Spleen (tissue), 11 donors: ENCODE results near the gene FUT1. TPM values are rescaled to one million over a fixed set of nuclear protein-coding genes. Genes with fewer than 3 reads are reported as not detected.

Experiments used
- DNase-seq: peaks from one replicate; pipeline ENCODE4 v3.0.0-alpha.2; 2020
- H3K27ac ChIP-seq, 8 donors: fragments of 200-600 bp; sonication (generic) in 7 of 8; 1 replicate in 4 of 8; 2 replicates in 4 of 8; pipeline versions ENCODE4 v1.5.0 to v1.8.0; 2016 to 2021; ENCODE audit warnings: inconsistent platforms in 4 of 8, mild to moderate bottlenecking in 4 of 8, moderate library complexity in 1 of 8
- H3K27me3 ChIP-seq, 7 donors: fragments of 200-600 bp; sonication (generic) in 6 of 7; replicated peaks in 1 of 7; 1 replicate in 4 of 7; 2 replicates in 3 of 7; pipeline versions ENCODE4 v1.5.0 to v1.8.0; 2016 to 2021; ENCODE audit warnings: inconsistent platforms in 3 of 7, mild to moderate bottlenecking in 1 of 7
- H3K36me3 ChIP-seq, 6 donors: fragments of 200-600 bp; sonication (generic) in 5 of 6; 1 replicate in 4 of 6; 2 replicates in 2 of 6; pipeline versions ENCODE4 v1.5.0 to v1.8.0; 2016 to 2021; ENCODE audit warnings: inconsistent platforms in 2 of 6
- H3K4me1 ChIP-seq, 6 donors: fragments of 200-600 bp; sonication (generic) in 5 of 6; 1 replicate in 3 of 6; 2 replicates in 3 of 6; pipeline versions ENCODE4 v1.5.0 to v1.8.0; 2016 to 2021; ENCODE audit warnings: inconsistent platforms in 3 of 6
- H3K4me3 ChIP-seq, 8 donors: fragments of 200-600 bp; sonication (generic) in 7 of 8; 1 replicate in 4 of 8; 2 replicates in 4 of 8; pipeline versions ENCODE4 v1.5.0 to v1.8.0; 2016 to 2021; ENCODE audit warnings: inconsistent platforms in 4 of 8, mild to moderate bottlenecking in 4 of 8, moderate library complexity in 2 of 8
- H3K9me3 ChIP-seq, 8 donors: fragments of 200-600 bp; sonication (generic) in 7 of 8; 1 replicate in 4 of 8; 2 replicates in 4 of 8; pipeline versions ENCODE4 v1.5.0 to v1.8.0; 2016 to 2021; ENCODE audit warnings: inconsistent platforms in 4 of 8
- POLR2A ChIP-seq, 3 donors: fragments of 450-650 bp; IDR thresholded peaks; one replicate each; pipeline ENCODE4 v1.5.1; 2017; ENCODE audit warnings: antibody characterized with exemption in 3 of 3, mild to moderate bottlenecking in 1 of 3
- POLR2AphosphoS5 ChIP-seq, 3 donors: sonication (generic); formaldehyde crosslinking; IDR thresholded peaks; one replicate each; pipeline ENCODE4 v1.5.1; 2017; ENCODE audit warnings: antibody characterized with exemption in 3 of 3
- WGBS, 5 donors: extraction: QIAGEN DNeasy Blood & Tissue Kit in 3 of 5; methylation state at CpG; one replicate each; pipeline versions ENCODE4 v1.1.5 to v1.1.7; 2013 to 2018; 5-methylcytosine and 5-hydroxymethylcytosine counted together
- intact Hi-C: fragments of 100-400 bp; cut with DNase I; formaldehyde crosslinking; loops from one replicate; pipeline ENCODE4 v1.15.0; 2023; ENCODE audit warnings: low total_unique reads
- polyA plus RNA-seq, 3 donors: library from polyadenylated mRNA; stranded (reverse); fragments of 200-250 nt; gene quantifications; one replicate each; pipeline ENCODE4 v1.2.1, GENCODE V29; 2013
- total RNA-seq, 7 donors: library from RNA; depleted of rRNA in 3 of 7; stranded (reverse); fragments of >200 nt in 3 of 7; fragmentation: NEBNext Ultra II Directional in 4 of 7; extraction: Animal tissue kit (Norgen Biotek cat#: 25700) in 4 of 7; gene quantifications; one replicate each; pipeline versions ENCODE4 v1.1.0 to v1.2.1, GENCODE V29; 2016 to 2021
- TF ChIP-seq, protein P1 (sequence below), 11 experiments: fragments of 200-600 bp in 7 of 11; fragments of 450-650 bp in 4 of 11; sonication (generic) in 4 of 11; IDR thresholded peaks in 8 of 11; conservative IDR thresholded peaks in 3 of 11; 1 replicate in 7 of 11; 2 replicates in 4 of 11; pipeline versions ENCODE4 v1.4.0 to v1.8.0; 2016 to 2021; ENCODE audit warnings: antibody characterized with exemption in 11 of 11, inconsistent platforms in 4 of 11, mild to moderate bottlenecking in 1 of 11
- donor health status: healthy with polysubstance abuse.
- donor health status: DM: no; HTN: no; CAD: no; lungs with moderate emphysema.
- donor health status: DM: no; HTN: no; CAD: no.
- donor health status: Bipolar disorder and iron deficiency.
- donor health status: healthy.
- donor health status: DM: no; HTN: no; CAD: no.
- donor health status: DM: yes; HTN: yes; CAD: no.

Gene FUT1
- total and polyA plus RNA-seq, 10 donors: 1.0 to 22.9 (median 8.7) TPM

DNA sequence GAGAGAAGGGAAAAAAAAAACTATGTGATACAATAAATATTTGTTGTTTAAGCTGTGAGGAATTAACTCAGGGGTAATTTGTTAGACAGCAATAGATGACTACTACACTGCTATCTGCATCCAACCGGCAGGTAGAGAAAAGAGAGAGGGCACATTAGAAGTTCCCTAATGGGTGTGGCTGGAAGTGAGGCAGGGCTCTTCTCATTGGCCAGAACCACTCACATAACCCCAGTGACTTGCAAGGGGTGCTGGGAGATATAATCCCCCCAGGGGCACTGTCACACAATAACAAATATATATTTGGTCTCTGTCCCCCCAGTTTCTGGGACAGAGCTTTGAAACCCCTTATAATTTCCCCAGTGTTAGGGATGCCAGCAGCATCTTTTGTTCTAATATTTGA, 27.2 kb upstream of the FUT1 start:
- no peaks in the 10 kb centered on the region for H3K9me3 ChIP-seq
- intact Hi-C loops: no loop called here
- TF ChIP-seq, protein P1, sequence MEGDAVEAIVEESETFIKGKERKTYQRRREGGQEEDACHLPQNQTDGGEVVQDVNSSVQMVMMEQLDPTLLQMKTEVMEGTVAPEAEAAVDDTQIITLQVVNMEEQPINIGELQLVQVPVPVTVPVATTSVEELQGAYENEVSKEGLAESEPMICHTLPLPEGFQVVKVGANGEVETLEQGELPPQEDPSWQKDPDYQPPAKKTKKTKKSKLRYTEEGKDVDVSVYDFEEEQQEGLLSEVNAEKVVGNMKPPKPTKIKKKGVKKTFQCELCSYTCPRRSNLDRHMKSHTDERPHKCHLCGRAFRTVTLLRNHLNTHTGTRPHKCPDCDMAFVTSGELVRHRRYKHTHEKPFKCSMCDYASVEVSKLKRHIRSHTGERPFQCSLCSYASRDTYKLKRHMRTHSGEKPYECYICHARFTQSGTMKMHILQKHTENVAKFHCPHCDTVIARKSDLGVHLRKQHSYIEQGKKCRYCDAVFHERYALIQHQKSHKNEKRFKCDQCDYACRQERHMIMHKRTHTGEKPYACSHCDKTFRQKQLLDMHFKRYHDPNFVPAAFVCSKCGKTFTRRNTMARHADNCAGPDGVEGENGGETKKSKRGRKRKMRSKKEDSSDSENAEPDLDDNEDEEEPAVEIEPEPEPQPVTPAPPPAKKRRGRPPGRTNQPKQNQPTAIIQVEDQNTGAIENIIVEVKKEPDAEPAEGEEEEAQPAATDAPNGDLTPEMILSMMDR (IDR thresholded peaks at IDR 0.05 in 8 of 11, conservative IDR thresholded peaks at IDR 0.05 in 3 of 11): no peak
- TF ChIP-seq POLR2AphosphoS5 (IDR thresholded peaks at IDR 0.05): no peak
- TF ChIP-seq POLR2A (IDR thresholded peaks at IDR 0.05): no peak
- no peak overlapping the region for H3K4me3 ChIP-seq
- peaks cover 11 to 30% (median 20%) of the 10 kb centered on the region in 6 donors for H3K4me1 ChIP-seq
- H3K27me3 ChIP-seq: no peaks in the 10 kb centered on the region
- no peak for DNase-seq
- H3K36me3 ChIP-seq: no peaks in the 10 kb centered on the region
- no peak overlapping the region for H3K27ac ChIP-seq
- WGBS, 5 donors: 33 to 63% (median 59%) methylated on average over 1 of the region's 1 CpG

DNA sequence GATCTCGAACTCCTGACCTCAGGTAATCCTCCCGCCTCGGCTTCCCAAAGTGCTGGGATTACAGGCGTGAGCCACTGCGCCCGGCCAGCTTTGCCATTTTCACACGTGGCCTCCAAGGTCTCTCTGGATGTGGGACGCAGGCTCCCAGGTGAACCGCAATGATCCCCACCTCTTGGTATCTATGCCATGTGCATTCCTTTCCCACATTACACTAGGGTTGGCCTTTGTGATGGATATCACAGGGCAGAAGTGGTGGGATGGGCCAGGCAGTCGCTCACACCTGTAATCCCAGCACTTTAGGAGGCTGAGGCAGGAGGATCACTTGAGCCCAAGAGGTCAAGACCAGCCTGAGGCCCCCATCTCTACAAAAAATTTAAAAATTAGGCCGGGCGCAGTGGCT, 25.3 kb upstream of the FUT1 start:
- intact Hi-C loops: no loop called here
- TF ChIP-seq, protein P1 (IDR thresholded peaks at IDR 0.05 in 8 of 11, conservative IDR thresholded peaks at IDR 0.05 in 3 of 11): no peak
- no peak for TF ChIP-seq POLR2A (IDR thresholded peaks at IDR 0.05)
- no peaks in the 10 kb centered on the region for H3K36me3 ChIP-seq
- DNase-seq: no peak
- H3K4me3 ChIP-seq: no peak overlapping the region
- WGBS, 5 donors: 91 to 98% (median 92%) methylated on average over 12 of the region's 12 CpGs
- no peaks in the 10 kb centered on the region for H3K27me3 ChIP-seq
- H3K4me1 ChIP-seq: peaks cover 11 to 26% (median 19%) of the 10 kb centered on the region in 6 donors
- no peak overlapping the region for H3K27ac ChIP-seq
- H3K9me3 ChIP-seq: no peaks in the 10 kb centered on the region

- Histone ChIP-seq H3K4me3 (no peak overlapping the region), H3K36me3 (no peaks in the 10 kb centered on the region), H3K4me1 (peaks cover 8 to 26% (median 15%) of the 10 kb centered on the region in 6 donors), H3K27ac (no peak overlapping the region), H3K27me3 (peaks cover 0 to under 1% (median 0%) of the 10 kb centered on the region in 7 donors), H3K9me3 (no peaks in the 10 kb centered on the region)
- TF ChIP-seq POLR2AphosphoS5 (IDR thresholded peaks at IDR 0.05) (no peak), POLR2A (IDR thresholded peaks at IDR 0.05) (no peak)
- TF ChIP-seq, protein P1 (IDR thresholded peaks at IDR 0.05 in 8 of 11, conservative IDR thresholded peaks at IDR 0.05 in 3 of 11): no peak
- WGBS, 5 donors: 94 to 99% (median 96%) methylated on average over 5 of the region's 5 CpGs
- DNase-seq: no peak
- intact Hi-C loops: no loop called here
Measured at GRCh38 chr19:48777139-48777538, 24.7 kb upstream of the FUT1 start.

GRCh38 chr19:48772503-48772953, 20.1 kb upstream of the FUT1 start:
- intact Hi-C loops: no loop called here
- Histone ChIP-seq H3K4me1 (peaks cover 0 to 7% (median 0%) of the 10 kb centered on the region in 6 donors), H3K27me3 (peaks cover 0 to 23% (median 0%) of the 10 kb centered on the region in 7 donors), H3K36me3 (no peaks in the 10 kb centered on the region), H3K27ac (peak overlapping the region in 5 of 8 donors; percentile 5 to 48 (median 44)), H3K4me3 (no peak overlapping the region), H3K9me3 (no peaks in the 10 kb centered on the region)
- TF ChIP-seq POLR2AphosphoS5 (IDR thresholded peaks at IDR 0.05) (no peak), POLR2A (IDR thresholded peaks at IDR 0.05) (no peak)
- TF ChIP-seq, protein P1 (IDR thresholded peaks at IDR 0.05 in 8 of 11, conservative IDR thresholded peaks at IDR 0.05 in 3 of 11): no peak
- 60 to 89% (median 68%) methylated on average over 13 of the region's 13 CpGs for WGBS, 5 donors
- no peak for DNase-seq
